Calu3 (cell line): ENCODE data around the gene MAP2. TPM values are rescaled to one million over a fixed set of nuclear protein-coding genes. Genes with fewer than 3 reads are reported as not detected.

ENCODE experiments used
- BruUV-seq: library from RNA; stranded (reverse); fragments of 400-500 nt; replicated peaks from 2 replicates; lab custom pipeline; 2021; lab: Mats Ljungman, UMichigan
- CTCF ChIA-PET: fragments of 300-600 bp; sonication (Branson Sonifier 250); formaldehyde crosslinking; loops from one replicate; lab custom pipeline; 2022; ENCODE audit warnings: antibody characterized with exemption; lab: Charles Lee
- DNase-seq: peaks from one replicate; pipeline ENCODE4 v3.0.0; 2022
- H3K27ac Mint-ChIP-seq: one replicate; pipeline ENCODE4 v1.8.0; 2022; ENCODE audit warnings: mixed read lengths; ENCODE audit not compliant: unreplicated experiment
- H3K27me3 Mint-ChIP-seq: one replicate; pipeline ENCODE4 v1.8.0; 2022; ENCODE audit warnings: mixed read lengths; ENCODE audit not compliant: unreplicated experiment
- H3K36me3 Mint-ChIP-seq: one replicate; pipeline ENCODE4 v1.8.0; 2022; ENCODE audit warnings: mild to moderate bottlenecking, moderate library complexity, mixed read lengths; ENCODE audit not compliant: insufficient read depth, unreplicated experiment
- H3K4me1 Mint-ChIP-seq: one replicate; pipeline ENCODE4 v1.8.0; 2022; ENCODE audit warnings: mild to moderate bottlenecking, low read depth, mixed read lengths; ENCODE audit not compliant: unreplicated experiment
- H3K4me3 Mint-ChIP-seq: one replicate; pipeline ENCODE4 v1.8.0; 2022; ENCODE audit warnings: mild to moderate bottlenecking, low read depth, moderate library complexity, mixed read lengths; ENCODE audit not compliant: unreplicated experiment
- H3K9me3 Mint-ChIP-seq: one replicate; pipeline ENCODE4 v1.8.0; 2022; ENCODE audit warnings: low read depth, mixed read lengths; ENCODE audit not compliant: unreplicated experiment
- intact Hi-C: fragments of 100-400 bp; cut with micrococcal nuclease; formaldehyde crosslinking; loops from one replicate; pipeline ENCODE4 v1.10.0; 2022; ENCODE audit not compliant: unreplicated experiment
- total RNA-seq: library from RNA; stranded (reverse); gene quantifications from 2 replicates; pipeline ENCODE4 v1.2.3, GENCODE V29; 2022
- TF ChIP-seq, protein P1 (sequence below): fragments of 200-600 bp; IDR thresholded peaks from one replicate; pipeline ENCODE4 v1.8.0; 2022; ENCODE audit warnings: antibody characterized with exemption; ENCODE audit not compliant: unreplicated experiment

MAP2 gene
- total RNA-seq, 1 experiment from 2014 or later: 11.2 TPM

DNA sequence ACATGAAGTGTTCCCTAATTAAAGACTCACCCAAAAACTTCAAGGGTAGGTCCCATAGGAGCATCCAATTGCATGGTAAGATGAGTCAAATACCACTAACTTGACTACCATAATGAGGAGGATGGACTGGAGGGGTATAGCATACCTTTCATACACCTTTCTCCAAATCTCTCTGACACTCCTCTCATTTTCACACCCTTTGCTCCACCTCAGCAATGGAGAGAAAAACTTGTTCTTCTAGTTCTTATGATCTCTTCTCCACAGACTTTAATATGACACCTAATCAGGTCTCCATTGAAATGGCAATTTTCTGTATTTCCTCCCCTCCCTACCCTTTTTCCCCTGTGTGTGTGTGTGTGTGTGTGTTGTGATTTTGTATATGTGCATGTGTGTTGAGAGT is 41.1 kb upstream of the MAP2 start:
- H3K27me3 Mint-ChIP-seq: no peaks in the 10 kb centered on the region
- DNase-seq: no peak
- TF ChIP-seq, protein P1, sequence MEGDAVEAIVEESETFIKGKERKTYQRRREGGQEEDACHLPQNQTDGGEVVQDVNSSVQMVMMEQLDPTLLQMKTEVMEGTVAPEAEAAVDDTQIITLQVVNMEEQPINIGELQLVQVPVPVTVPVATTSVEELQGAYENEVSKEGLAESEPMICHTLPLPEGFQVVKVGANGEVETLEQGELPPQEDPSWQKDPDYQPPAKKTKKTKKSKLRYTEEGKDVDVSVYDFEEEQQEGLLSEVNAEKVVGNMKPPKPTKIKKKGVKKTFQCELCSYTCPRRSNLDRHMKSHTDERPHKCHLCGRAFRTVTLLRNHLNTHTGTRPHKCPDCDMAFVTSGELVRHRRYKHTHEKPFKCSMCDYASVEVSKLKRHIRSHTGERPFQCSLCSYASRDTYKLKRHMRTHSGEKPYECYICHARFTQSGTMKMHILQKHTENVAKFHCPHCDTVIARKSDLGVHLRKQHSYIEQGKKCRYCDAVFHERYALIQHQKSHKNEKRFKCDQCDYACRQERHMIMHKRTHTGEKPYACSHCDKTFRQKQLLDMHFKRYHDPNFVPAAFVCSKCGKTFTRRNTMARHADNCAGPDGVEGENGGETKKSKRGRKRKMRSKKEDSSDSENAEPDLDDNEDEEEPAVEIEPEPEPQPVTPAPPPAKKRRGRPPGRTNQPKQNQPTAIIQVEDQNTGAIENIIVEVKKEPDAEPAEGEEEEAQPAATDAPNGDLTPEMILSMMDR: no peak
- peak overlapping the region; percentile 94 for H3K27ac Mint-ChIP-seq
- no TSS peak for BruUV-seq
- CTCF ChIA-PET: interaction anchor here (0.7 to 1.6 kb wide), 4 partner anchors 10 to 145 kb away, joined by 3 to 6 read pairs (median 4); partner anchors contain the start of gene MAP2
- intact Hi-C loops: loop anchor here (2.0 kb wide), 1 partner anchor 14 kb away; no protein-coding TSS in a partner anchor
- peaks cover 6% of the 10 kb centered on the region for H3K9me3 Mint-ChIP-seq
- H3K4me3 Mint-ChIP-seq: no peak overlapping the region
- peaks cover 12% of the 10 kb centered on the region for H3K36me3 Mint-ChIP-seq
- peaks cover 24% of the 10 kb centered on the region for H3K4me1 Mint-ChIP-seq

- intact Hi-C loops: loop anchor here (2.0 kb wide), 1 partner anchor 14 kb away; no protein-coding TSS in a partner anchor
- CTCF ChIA-PET: interaction anchor here (0.7 to 1.6 kb wide), 5 partner anchors 9 to 145 kb away, joined by 3 to 6 read pairs (median 3); partner anchors contain the start of gene MAP2
- Mint-ChIP-seq H3K4me3 (no peak overlapping the region), H3K4me1 (peaks cover 24% of the 10 kb centered on the region), H3K27me3 (no peaks in the 10 kb centered on the region), H3K36me3 (peaks cover 12% of the 10 kb centered on the region), H3K9me3 (peaks cover 6% of the 10 kb centered on the region), H3K27ac (peak overlapping the region; percentile 94)
- BruUV-seq: no TSS peak
- TF ChIP-seq, protein P1: no peak
- DNase-seq: peak; percentile 14
These were observed 40.6 kb upstream of the MAP2 start for GRCh38 chr2:209383212-209383611.

- H3K4me3 Mint-ChIP-seq: no peak overlapping the region
These were observed 36.5 kb upstream of the MAP2 start for GRCh38 chr2:209387389-209387788.

GRCh38 chr2:209388446-209389037 is 35.3 kb upstream of the MAP2 start:
- BruUV-seq: no TSS peak
- no peaks in the 10 kb centered on the region for H3K27me3 Mint-ChIP-seq
- no peak overlapping the region for H3K4me3 Mint-ChIP-seq
- CTCF ChIA-PET: no interaction called here
- H3K36me3 Mint-ChIP-seq: peaks cover 1% of the 10 kb centered on the region
- no peak overlapping the region for H3K27ac Mint-ChIP-seq
- TF ChIP-seq, protein P1: no peak
- peaks cover 2% of the 10 kb centered on the region for H3K9me3 Mint-ChIP-seq
- intact Hi-C loops: no loop called here
- H3K4me1 Mint-ChIP-seq: peaks cover 13% of the 10 kb centered on the region
- no peak for DNase-seq

More at GRCh38 chr2:209387389-209387788, 36.5 kb upstream of the MAP2 start:
- CTCF ChIA-PET: no interaction called here
- Mint-ChIP-seq H3K9me3 (peaks cover 2% of the 10 kb centered on the region), H3K27me3 (no peaks in the 10 kb centered on the region), H3K36me3 (peaks cover 12% of the 10 kb centered on the region), H3K4me1 (peaks cover 22% of the 10 kb centered on the region), H3K27ac (no peak overlapping the region)
- BruUV-seq: no TSS peak
- TF ChIP-seq, protein P1: no peak
- intact Hi-C loops: no loop called here
- no peak for DNase-seq
